Prostate gland (tissue), 2 donors: Measurements from ENCODE around the gene NEK9. TPM values are rescaled to one million over a fixed set of nuclear protein-coding genes. Genes with fewer than 3 reads are reported as not detected.
A peak's percentile ranks its signal among the peaks of the same experiment; 100 is the strongest.

Source experiments
- DNase-seq: peaks from one replicate; pipeline ENCODE4 v3.0.0-alpha.2; 2019; ENCODE audit warnings: low spot score
- H3K27ac ChIP-seq, 2 donors: fragments of 200-600 bp; sonication (generic); 2 replicates each; pipeline ENCODE4 v1.5.1; 2017 to 2019
- H3K27me3 ChIP-seq: fragments of 200-600 bp; sonication (generic); replicated peaks from 2 replicates; pipeline ENCODE4 v1.5.1; 2019; ENCODE audit not compliant: insufficient read depth
- H3K36me3 ChIP-seq, 2 donors: fragments of 200-600 bp; sonication (generic); 1 replicate in 1 of 2; 2 replicates in 1 of 2; pipeline versions ENCODE4 v1.5.1 to v1.8.1; 2017 to 2019
- H3K4me1 ChIP-seq: fragments of 200-600 bp; sonication (generic); replicated peaks from 2 replicates; pipeline ENCODE4 v1.5.1; 2019
- H3K4me3 ChIP-seq, 2 donors: fragments of 200-600 bp; sonication (generic); 2 replicates each; pipeline ENCODE4 v1.5.1; 2017 to 2019
- H3K9me3 ChIP-seq: fragments of 200-600 bp; sonication (generic); 2 replicates; pipeline ENCODE4 v1.5.1; 2017
- CTCF ChIP-seq, 4 experiments: fragments of 200-600 bp in 2 of 4; fragments of 450-650 bp in 2 of 4; sonication (generic) in 2 of 4; IDR thresholded peaks; 1 replicate in 3 of 4; 2 replicates in 1 of 4; pipeline ENCODE4 v1.5.1; 2016 to 2019; ENCODE audit warnings: antibody characterized with exemption in 4 of 4, mild to moderate bottlenecking in 2 of 4, moderate library complexity in 2 of 4
- POLR2A ChIP-seq: fragments of 450-650 bp; IDR thresholded peaks from one replicate; pipeline ENCODE4 v1.6.1; 2016; ENCODE audit warnings: antibody characterized with exemption, mild to moderate bottlenecking
- POLR2AphosphoS5 ChIP-seq: sonication (generic); formaldehyde crosslinking; IDR thresholded peaks from one replicate; pipeline ENCODE4 v1.6.1; 2017; ENCODE audit warnings: antibody characterized with exemption
- WGBS: methylation state at CpG from one replicate; pipeline ENCODE4 v1.1.5; 2018; 5-methylcytosine and 5-hydroxymethylcytosine counted together
- intact Hi-C: fragments of 100-400 bp; cut with DNase I; formaldehyde crosslinking; loops from one replicate; pipeline ENCODE4 v1.14.2; 2022
- total RNA-seq, 2 donors: library from RNA; depleted of rRNA; stranded (reverse); fragments of >200 nt; gene quantifications; one replicate each; pipeline ENCODE4 v1.1.0, GENCODE V29; 2016

NEK9 gene
- total RNA-seq, 2 donors from 2014 or later = 59.5 to 89.8 TPM

- DNase-seq = no peak
- Histone ChIP-seq H3K4me3 (no peak overlapping the region), H3K27me3 (no peaks in the 10 kb centered on the region), H3K27ac (peak overlapping the region in 1 of 2 donors; percentile 39), H3K9me3 (no peaks in the 10 kb centered on the region), H3K36me3 (peaks cover 0 to 3% of the 10 kb centered on the region in 2 donors), H3K4me1 (peaks cover 10% of the 10 kb centered on the region)
- WGBS = 54% methylated on average over 1 of the region's 1 CpG
- no peak for TF ChIP-seq POLR2AphosphoS5
- intact Hi-C loops = no loop called here
Measured at GRCh38 chr14:75138492-75138891, 11.6 kb upstream of the NEK9 start.

- H3K9me3 ChIP-seq = no peaks in the 10 kb centered on the region
- intact Hi-C loops = no loop called here
- no peak overlapping the region for H3K27ac ChIP-seq
- no peak overlapping the region for H3K4me3 ChIP-seq
- DNase-seq = no peak
- TF ChIP-seq POLR2AphosphoS5 (no peak), CTCF (IDR thresholded peaks at IDR 0.05) (no peak)
- H3K4me1 ChIP-seq = no peaks in the 10 kb centered on the region
- peaks cover 0 to 3% of the 10 kb centered on the region in 2 donors for H3K36me3 ChIP-seq
- no peaks in the 10 kb centered on the region for H3K27me3 ChIP-seq
- WGBS = 36% methylated on average over 6 of the region's 6 CpGs
Measured at GRCh38 chr14:75134644-75135043, 7.8 kb upstream of the NEK9 start.

GRCh38 chr14:75133597-75133996 lies 6.7 kb upstream of the NEK9 start:
- H3K27ac ChIP-seq = no peak overlapping the region

GRCh38 chr14:75132382-75133086 lies 5.7 kb upstream of the NEK9 start:
- peak overlapping the region; percentile 36 to 43 for H3K27ac ChIP-seq
- H3K27me3 ChIP-seq = no peaks in the 10 kb centered on the region

More at GRCh38 chr14:75133597-75133996, 6.7 kb upstream of the NEK9 start:
- peaks cover 0 to 3% of the 10 kb centered on the region in 2 donors for H3K36me3 ChIP-seq
- no peaks in the 10 kb centered on the region for H3K27me3 ChIP-seq
- intact Hi-C loops = no loop called here
- no peaks in the 10 kb centered on the region for H3K9me3 ChIP-seq
- no peaks in the 10 kb centered on the region for H3K4me1 ChIP-seq
- no peak for TF ChIP-seq CTCF (IDR thresholded peaks at IDR 0.05)
- TF ChIP-seq POLR2AphosphoS5 = no peak
- TF ChIP-seq POLR2A = no peak
- WGBS = 67% methylated on average over 2 of the region's 2 CpGs
- DNase-seq = no peak
- no peak overlapping the region for H3K4me3 ChIP-seq

GRCh38 chr14:75128596-75128990 lies 1.7 kb upstream of the NEK9 start:
- intact Hi-C loops = loop anchor here (5.0 kb wide), 1 partner anchor 359 kb away; no protein-coding TSS in a partner anchor
- 73% methylated on average over 5 of the region's 5 CpGs for WGBS
- no peak for DNase-seq
- H3K4me3 ChIP-seq = no peak overlapping the region
- peaks cover 6% of the 10 kb centered on the region for H3K4me1 ChIP-seq
- no peaks in the 10 kb centered on the region for H3K9me3 ChIP-seq
- H3K27ac ChIP-seq = no peak overlapping the region
- no peaks in the 10 kb centered on the region for H3K36me3 ChIP-seq
- no peaks in the 10 kb centered on the region for H3K27me3 ChIP-seq
- TF ChIP-seq CTCF (IDR thresholded peaks at IDR 0.05) (no peak), POLR2AphosphoS5 (no peak), POLR2A (no peak)

More at GRCh38 chr14:75132382-75133086, 5.7 kb upstream of the NEK9 start:
- DNase-seq = peak; percentile 76
- Histone ChIP-seq H3K36me3 (peaks cover 0 to 3% of the 10 kb centered on the region in 2 donors), H3K9me3 (no peaks in the 10 kb centered on the region), H3K4me3 (no peak overlapping the region), H3K4me1 (no peaks in the 10 kb centered on the region)
- WGBS = 30% methylated on average over 4 of the region's 4 CpGs
- peak; percentile 73 for TF ChIP-seq POLR2AphosphoS5
- TF ChIP-seq POLR2A = no peak
- TF ChIP-seq CTCF (IDR thresholded peaks at IDR 0.05) = peak; percentile 37 to 90 (median 84)
- intact Hi-C loops = loop anchor here (1.0 kb wide), 1 partner anchor 171 kb away; no protein-coding TSS in a partner anchor
